Astrocyte (in vitro differentiated cells and primary cell): Measurements from ENCODE around the gene WDR93.

Experiments
- EZH2 ChIP-seq: IDR thresholded peaks from 2 replicates; pipeline ENCODE4 v1.6.1; 2012; ENCODE audit warnings: mild to moderate bottlenecking, low read length, inconsistent platforms; ENCODE audit not compliant: insufficient read depth
- TF ChIP-seq, protein P1 (sequence below): IDR thresholded peaks from 2 replicates; pipeline ENCODE4 v1.5.1; 2011; ENCODE audit warnings: low read depth, mild to moderate bottlenecking, inconsistent platforms, low read length, moderate library complexity; ENCODE audit not compliant: insufficient read depth

DNA sequence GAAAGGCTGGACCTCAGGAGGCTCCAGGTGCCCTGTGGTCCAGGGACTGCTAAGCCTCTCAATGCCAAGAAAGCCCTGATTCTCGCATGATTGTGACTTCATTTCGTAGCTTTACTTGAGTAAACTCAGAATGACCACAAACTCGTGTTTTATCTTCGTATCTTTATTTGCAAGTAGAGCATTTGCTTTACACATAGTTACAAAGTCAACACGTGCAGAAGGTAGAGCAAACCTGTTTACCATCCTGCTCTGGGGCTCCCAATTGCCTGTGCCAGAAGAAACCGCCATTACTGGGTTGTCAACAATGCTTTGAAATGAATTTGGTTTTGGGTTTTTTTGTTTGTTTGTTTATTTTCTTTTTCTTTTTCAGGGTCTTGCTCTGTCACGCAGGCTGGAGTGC, 66.3 kb downstream of the WDR93 start:
- TF ChIP-seq, protein P1, sequence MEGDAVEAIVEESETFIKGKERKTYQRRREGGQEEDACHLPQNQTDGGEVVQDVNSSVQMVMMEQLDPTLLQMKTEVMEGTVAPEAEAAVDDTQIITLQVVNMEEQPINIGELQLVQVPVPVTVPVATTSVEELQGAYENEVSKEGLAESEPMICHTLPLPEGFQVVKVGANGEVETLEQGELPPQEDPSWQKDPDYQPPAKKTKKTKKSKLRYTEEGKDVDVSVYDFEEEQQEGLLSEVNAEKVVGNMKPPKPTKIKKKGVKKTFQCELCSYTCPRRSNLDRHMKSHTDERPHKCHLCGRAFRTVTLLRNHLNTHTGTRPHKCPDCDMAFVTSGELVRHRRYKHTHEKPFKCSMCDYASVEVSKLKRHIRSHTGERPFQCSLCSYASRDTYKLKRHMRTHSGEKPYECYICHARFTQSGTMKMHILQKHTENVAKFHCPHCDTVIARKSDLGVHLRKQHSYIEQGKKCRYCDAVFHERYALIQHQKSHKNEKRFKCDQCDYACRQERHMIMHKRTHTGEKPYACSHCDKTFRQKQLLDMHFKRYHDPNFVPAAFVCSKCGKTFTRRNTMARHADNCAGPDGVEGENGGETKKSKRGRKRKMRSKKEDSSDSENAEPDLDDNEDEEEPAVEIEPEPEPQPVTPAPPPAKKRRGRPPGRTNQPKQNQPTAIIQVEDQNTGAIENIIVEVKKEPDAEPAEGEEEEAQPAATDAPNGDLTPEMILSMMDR = no peak
- TF ChIP-seq EZH2 = no peak
